ENCODE results near the gene ZNF773.
"Not testable (repeated sequence)": the region's sequence is repeated elsewhere in the genome, so short reads cannot be mapped to it uniquely, and the experiment has no call there.

The ZNF773 gene

GRCh38 chr19:57500400-57500799 lies 662 bp downstream of the ZNF773 start:
- not testable (repeated sequence) for H3K9ac ChIP-seq (ENCODE audit: low read depth in 1 of 2, low read length in 2 of 2)
- Histone ChIP-seq H3K9me3 (ENCODE audit: control insufficient read depth in 1 of 2, low read length in 2 of 2) (peaks cover 21 to 35% of the 10 kb centered on the region in 2 donors), H3K4me3 (ENCODE audit: low read depth in 1 of 2, low read length in 2 of 2) (peak overlapping the region; percentile 38 to 61)

DNA sequence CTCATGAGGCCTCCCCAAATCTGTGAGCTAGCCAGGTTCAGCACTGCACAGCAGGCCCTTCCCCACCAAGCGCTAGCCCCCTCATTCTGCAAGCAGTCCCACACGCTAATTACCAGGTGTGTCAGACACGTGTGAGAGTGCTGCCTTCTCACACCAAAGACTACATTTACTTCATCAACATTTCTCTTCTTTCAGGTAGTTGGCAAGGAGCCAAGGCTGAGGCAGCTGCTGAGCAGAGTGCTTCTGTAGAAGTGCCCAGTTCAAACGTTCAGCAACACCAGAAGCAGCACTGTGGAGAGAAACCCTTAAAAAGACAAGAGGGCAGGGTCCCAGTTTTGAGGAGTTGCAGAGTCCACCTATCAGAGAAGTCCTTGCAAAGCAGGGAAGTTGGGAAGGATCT lies 6.4 kb downstream of the ZNF773 start:
- Histone ChIP-seq H3K4me1 (ENCODE audit: control insufficient read depth in 1 of 2, insufficient read depth in 2 of 2, low read length in 2 of 2) (no peaks in the 10 kb centered on the region), H3K9ac (ENCODE audit: low read depth in 1 of 2, low read length in 2 of 2) (no peak overlapping the region), H3K4me3 (ENCODE audit: low read depth in 1 of 2, low read length in 2 of 2) (no peak overlapping the region), H3K27ac (ENCODE audit: low read depth, low read length) (no peak overlapping the region), H3K9me3 (ENCODE audit: control insufficient read depth in 1 of 2, low read length in 2 of 2) (peaks cover 42 to 51% of the 10 kb centered on the region in 2 donors), H3K36me3 (ENCODE audit: control insufficient read depth in 1 of 2, insufficient read depth in 2 of 2, low read length in 2 of 2) (peaks cover 28 to 53% of the 10 kb centered on the region in 2 donors), H3K27me3 (ENCODE audit: control insufficient read depth in 1 of 2, insufficient read depth in 2 of 2, low read length in 2 of 2) (no peaks in the 10 kb centered on the region)

More at GRCh38 chr19:57500400-57500799, 662 bp downstream of the ZNF773 start:
- peaks cover 15 to 26% of the 10 kb centered on the region in 2 donors for H3K36me3 ChIP-seq (ENCODE audit: control insufficient read depth in 1 of 2, insufficient read depth in 2 of 2, low read length in 2 of 2)
- not testable (repeated sequence) for H3K4me1 ChIP-seq (ENCODE audit: control insufficient read depth in 1 of 2, insufficient read depth in 2 of 2, low read length in 2 of 2); H3K27me3 ChIP-seq (ENCODE audit: control insufficient read depth in 1 of 2, insufficient read depth in 2 of 2, low read length in 2 of 2); H3K27ac ChIP-seq (ENCODE audit: low read depth, low read length)

DNA sequence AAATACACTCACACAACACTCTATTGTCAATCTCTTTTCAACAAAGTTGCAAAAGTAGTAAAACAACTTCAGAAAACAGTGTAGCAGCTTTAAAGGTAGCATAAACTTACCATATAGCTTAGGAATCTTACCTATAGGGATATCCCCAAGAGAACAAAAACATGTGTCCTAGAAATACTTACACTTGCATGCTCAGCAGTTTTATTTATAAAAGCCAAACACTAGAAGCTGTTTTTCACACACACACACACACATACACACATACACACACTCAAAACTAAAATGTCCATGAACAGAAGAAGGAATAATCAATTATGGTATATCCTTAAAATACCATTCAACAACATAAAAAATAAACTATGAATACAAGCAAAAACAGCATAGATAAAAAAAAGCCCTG lies 11.7 kb downstream of the ZNF773 start:
- H3K4me1 ChIP-seq (ENCODE audit: control insufficient read depth in 1 of 2, insufficient read depth in 2 of 2, low read length in 2 of 2): no peaks in the 10 kb centered on the region
- H3K4me3 ChIP-seq (ENCODE audit: low read depth in 1 of 2, low read length in 2 of 2): no peak overlapping the region
- H3K36me3 ChIP-seq (ENCODE audit: control insufficient read depth in 1 of 2, insufficient read depth in 2 of 2, low read length in 2 of 2): peaks cover 12 to 24% of the 10 kb centered on the region in 2 donors
- H3K27ac ChIP-seq (ENCODE audit: low read depth, low read length): no peak overlapping the region
- H3K9me3 ChIP-seq (ENCODE audit: control insufficient read depth in 1 of 2, low read length in 2 of 2): peaks cover 45 to 71% of the 10 kb centered on the region in 2 donors
- H3K9ac ChIP-seq (ENCODE audit: low read depth in 1 of 2, low read length in 2 of 2): no peak overlapping the region
- H3K27me3 ChIP-seq (ENCODE audit: control insufficient read depth in 1 of 2, insufficient read depth in 2 of 2, low read length in 2 of 2): no peaks in the 10 kb centered on the region

DNA sequence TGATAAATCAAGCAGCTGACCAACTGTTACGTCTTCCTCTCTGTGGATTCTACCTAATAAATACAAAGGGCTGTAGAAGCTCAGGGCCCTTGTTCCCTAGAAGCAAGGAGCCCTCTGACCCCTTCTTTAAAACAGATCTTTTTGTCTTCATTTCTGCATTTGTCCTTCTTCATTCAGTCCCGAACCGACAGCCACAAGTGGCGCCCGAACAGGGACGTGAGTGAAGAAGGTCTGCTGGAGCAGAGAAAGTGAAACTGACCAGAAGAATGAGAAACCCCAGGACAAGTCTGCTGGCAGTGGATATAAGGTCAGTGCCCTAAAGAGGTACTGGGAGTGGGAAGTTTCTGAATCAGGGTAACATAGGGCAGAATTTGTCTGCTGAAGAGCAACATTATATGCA lies 13.1 kb downstream of the ZNF773 start:
- H3K27me3 ChIP-seq (ENCODE audit: control insufficient read depth in 1 of 2, insufficient read depth in 2 of 2, low read length in 2 of 2): no peaks in the 10 kb centered on the region
- H3K36me3 ChIP-seq (ENCODE audit: control insufficient read depth in 1 of 2, insufficient read depth in 2 of 2, low read length in 2 of 2): peaks cover 6 to 11% of the 10 kb centered on the region in 2 donors
- H3K9me3 ChIP-seq (ENCODE audit: control insufficient read depth in 1 of 2, low read length in 2 of 2): peaks cover 41 to 63% of the 10 kb centered on the region in 2 donors
- no peak overlapping the region for H3K27ac ChIP-seq (ENCODE audit: low read depth, low read length)
- H3K4me1 ChIP-seq (ENCODE audit: control insufficient read depth in 1 of 2, insufficient read depth in 2 of 2, low read length in 2 of 2): no peaks in the 10 kb centered on the region
- no peak overlapping the region for H3K9ac ChIP-seq (ENCODE audit: low read depth in 1 of 2, low read length in 2 of 2)
- peak overlapping the region in 1 of 2 donors; percentile 33 for H3K4me3 ChIP-seq (ENCODE audit: low read depth in 1 of 2, low read length in 2 of 2)

DNA sequence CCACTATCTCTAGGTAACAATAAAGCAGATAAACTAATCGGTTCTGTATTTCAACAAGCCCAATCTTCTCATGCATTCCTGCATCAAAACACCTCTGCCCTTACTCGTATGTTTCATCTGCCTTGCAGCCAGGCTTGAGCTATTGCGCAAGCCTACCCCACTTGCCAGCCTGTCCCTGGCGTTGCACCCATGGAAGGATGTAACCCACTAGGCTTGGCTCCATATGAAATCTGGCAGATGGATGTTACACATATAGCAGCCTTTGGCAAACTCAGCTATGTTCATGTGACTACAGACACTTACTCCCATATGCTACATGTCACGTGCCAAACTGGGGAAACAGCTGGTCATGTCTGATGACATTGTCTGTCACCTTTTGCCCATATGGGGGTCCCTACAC lies 15.5 kb downstream of the ZNF773 start:
- Histone ChIP-seq H3K4me3 (ENCODE audit: low read depth in 1 of 2, low read length in 2 of 2) (no peak overlapping the region), H3K9ac (ENCODE audit: low read depth in 1 of 2, low read length in 2 of 2) (no peak overlapping the region), H3K36me3 (ENCODE audit: control insufficient read depth in 1 of 2, insufficient read depth in 2 of 2, low read length in 2 of 2) (peaks cover 6 to 7% of the 10 kb centered on the region in 2 donors), H3K9me3 (ENCODE audit: control insufficient read depth in 1 of 2, low read length in 2 of 2) (peaks cover 33 to 52% of the 10 kb centered on the region in 2 donors), H3K4me1 (ENCODE audit: control insufficient read depth in 1 of 2, insufficient read depth in 2 of 2, low read length in 2 of 2) (no peaks in the 10 kb centered on the region), H3K27ac (ENCODE audit: low read depth, low read length) (no peak overlapping the region), H3K27me3 (ENCODE audit: control insufficient read depth in 1 of 2, insufficient read depth in 2 of 2, low read length in 2 of 2) (no peaks in the 10 kb centered on the region)

- H3K4me3 ChIP-seq (ENCODE audit: low read depth in 1 of 2, low read length in 2 of 2); H3K27me3 ChIP-seq (ENCODE audit: control insufficient read depth in 1 of 2, insufficient read depth in 2 of 2, low read length in 2 of 2); H3K36me3 ChIP-seq (ENCODE audit: control insufficient read depth in 1 of 2, insufficient read depth in 2 of 2, low read length in 2 of 2); H3K27ac ChIP-seq (ENCODE audit: low read depth, low read length); H3K9ac ChIP-seq (ENCODE audit: low read depth in 1 of 2, low read length in 2 of 2); H3K4me1 ChIP-seq (ENCODE audit: control insufficient read depth in 1 of 2, insufficient read depth in 2 of 2, low read length in 2 of 2): not testable (repeated sequence)
- peaks cover 28 to 34% of the 10 kb centered on the region in 2 donors for H3K9me3 ChIP-seq (ENCODE audit: control insufficient read depth in 1 of 2, low read length in 2 of 2)
These were observed 18.3 kb downstream of the ZNF773 start for GRCh38 chr19:57518021-57518420.

- peaks cover 18 to 24% of the 10 kb centered on the region in 2 donors for H3K9me3 ChIP-seq (ENCODE audit: control insufficient read depth in 1 of 2, low read length in 2 of 2)
- peaks cover 12 to 17% of the 10 kb centered on the region in 2 donors for H3K36me3 ChIP-seq (ENCODE audit: control insufficient read depth in 1 of 2, insufficient read depth in 2 of 2, low read length in 2 of 2)
- peaks cover 8 to 9% of the 10 kb centered on the region in 2 donors for H3K4me1 ChIP-seq (ENCODE audit: control insufficient read depth in 1 of 2, insufficient read depth in 2 of 2, low read length in 2 of 2)
- peak within 1 kb of the TSS; percentile 66 to 71 for H3K9ac ChIP-seq (ENCODE audit: low read depth in 1 of 2, low read length in 2 of 2)
- no peak within 1 kb of the TSS for H3K27ac ChIP-seq (ENCODE audit: low read depth, low read length)
- H3K4me3 ChIP-seq (ENCODE audit: low read depth in 1 of 2, low read length in 2 of 2): peak within 1 kb of the TSS; percentile 86 to 87
- no peaks in the 10 kb centered on the region for H3K27me3 ChIP-seq (ENCODE audit: control insufficient read depth in 1 of 2, insufficient read depth in 2 of 2, low read length in 2 of 2)
These were observed 27.6 kb downstream of the ZNF773 start, which contains the start of gene ZNF549 for GRCh38 chr19:57527136-57527881. ZNF549 (plus strand) TSS chr19:57527356; CDS start chr19:57527574, 218 bp downstream.

- H3K9me3 ChIP-seq (ENCODE audit: control insufficient read depth in 1 of 2, low read length in 2 of 2): peaks cover 86 to 98% of the 10 kb centered on the region in 2 donors
- no peak overlapping the region for H3K27ac ChIP-seq (ENCODE audit: low read depth, low read length)
- H3K27me3 ChIP-seq (ENCODE audit: control insufficient read depth in 1 of 2, insufficient read depth in 2 of 2, low read length in 2 of 2): no peaks in the 10 kb centered on the region
- H3K4me3 ChIP-seq (ENCODE audit: low read depth in 1 of 2, low read length in 2 of 2): peak overlapping the region in 1 of 2 donors; percentile 53
- no peak overlapping the region for H3K9ac ChIP-seq (ENCODE audit: low read depth in 1 of 2, low read length in 2 of 2)
- peaks cover 67 to 82% of the 10 kb centered on the region in 2 donors for H3K36me3 ChIP-seq (ENCODE audit: control insufficient read depth in 1 of 2, insufficient read depth in 2 of 2, low read length in 2 of 2)
- H3K4me1 ChIP-seq (ENCODE audit: control insufficient read depth in 1 of 2, insufficient read depth in 2 of 2, low read length in 2 of 2): no peaks in the 10 kb centered on the region
These were observed 38.3 kb downstream of the ZNF773 start for GRCh38 chr19:57537953-57538547.

GRCh38 chr19:57546513-57546912 lies 46.8 kb downstream of the ZNF773 start:
- Histone ChIP-seq H3K4me3 (ENCODE audit: low read depth in 1 of 2, low read length in 2 of 2) (peak overlapping the region; percentile 27 to 47), H3K4me1 (ENCODE audit: control insufficient read depth in 1 of 2, insufficient read depth in 2 of 2, low read length in 2 of 2) (no peaks in the 10 kb centered on the region), H3K9ac (ENCODE audit: low read depth in 1 of 2, low read length in 2 of 2) (no peak overlapping the region), H3K9me3 (ENCODE audit: control insufficient read depth in 1 of 2, low read length in 2 of 2) (peaks cover 81 to 95% of the 10 kb centered on the region in 2 donors), H3K27me3 (ENCODE audit: control insufficient read depth in 1 of 2, insufficient read depth in 2 of 2, low read length in 2 of 2) (no peaks in the 10 kb centered on the region), H3K36me3 (ENCODE audit: control insufficient read depth in 1 of 2, insufficient read depth in 2 of 2, low read length in 2 of 2) (peaks cover 62 to 80% of the 10 kb centered on the region in 2 donors), H3K27ac (ENCODE audit: low read depth, low read length) (no peak overlapping the region)

- H3K9me3 ChIP-seq (ENCODE audit: control insufficient read depth in 1 of 2, low read length in 2 of 2): peaks cover 73 to 84% of the 10 kb centered on the region in 2 donors
- H3K36me3 ChIP-seq (ENCODE audit: control insufficient read depth in 1 of 2, insufficient read depth in 2 of 2, low read length in 2 of 2): peaks cover 64 to 91% of the 10 kb centered on the region in 2 donors
- H3K4me3 ChIP-seq (ENCODE audit: low read depth in 1 of 2, low read length in 2 of 2): peak overlapping the region; percentile 43 to 46
- H3K27me3 ChIP-seq (ENCODE audit: control insufficient read depth in 1 of 2, insufficient read depth in 2 of 2, low read length in 2 of 2): no peaks in the 10 kb centered on the region
- no peak overlapping the region for H3K27ac ChIP-seq (ENCODE audit: low read depth, low read length)
- no peak overlapping the region for H3K9ac ChIP-seq (ENCODE audit: low read depth in 1 of 2, low read length in 2 of 2)
- no peaks in the 10 kb centered on the region for H3K4me1 ChIP-seq (ENCODE audit: control insufficient read depth in 1 of 2, insufficient read depth in 2 of 2, low read length in 2 of 2)
These were observed 52.7 kb downstream of the ZNF773 start for GRCh38 chr19:57552432-57552831.

Data from duodenal mucosa (tissue), 2 donors.